ENCODE measurements around the gene AOPEP.
A peak's percentile ranks its signal among the peaks of the same experiment; 100 is the strongest.

The AOPEP gene

DNA sequence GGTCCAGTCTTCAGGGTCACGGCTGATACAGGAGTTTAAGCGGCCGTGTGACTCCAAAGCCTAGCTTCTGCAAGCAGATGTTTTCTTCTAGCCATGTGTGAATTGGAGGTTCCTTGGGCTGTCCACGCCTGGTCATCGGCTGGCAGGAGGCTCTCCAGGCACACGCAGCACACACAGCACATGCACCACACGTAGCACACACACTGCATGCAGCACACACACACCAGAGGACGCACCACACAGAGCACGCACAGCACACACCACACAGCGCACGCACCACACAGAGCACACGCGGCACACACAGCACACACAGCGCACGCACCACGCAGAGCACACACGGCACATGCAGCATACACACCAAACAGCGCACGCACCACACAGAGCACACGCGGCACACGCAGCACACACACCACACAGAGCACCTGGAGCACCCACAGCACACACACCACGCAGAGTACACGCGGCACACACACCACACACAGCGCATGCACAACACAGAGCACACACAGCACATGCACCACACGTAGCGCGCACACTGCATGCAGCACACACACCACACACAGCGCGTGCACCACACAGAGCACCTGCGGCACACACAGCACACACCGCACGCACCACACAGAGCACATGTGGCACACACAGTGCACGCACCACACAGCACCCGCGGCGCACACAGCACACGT is 356.7 kb downstream of the AOPEP start:
- TF ChIP-seq, protein P1, sequence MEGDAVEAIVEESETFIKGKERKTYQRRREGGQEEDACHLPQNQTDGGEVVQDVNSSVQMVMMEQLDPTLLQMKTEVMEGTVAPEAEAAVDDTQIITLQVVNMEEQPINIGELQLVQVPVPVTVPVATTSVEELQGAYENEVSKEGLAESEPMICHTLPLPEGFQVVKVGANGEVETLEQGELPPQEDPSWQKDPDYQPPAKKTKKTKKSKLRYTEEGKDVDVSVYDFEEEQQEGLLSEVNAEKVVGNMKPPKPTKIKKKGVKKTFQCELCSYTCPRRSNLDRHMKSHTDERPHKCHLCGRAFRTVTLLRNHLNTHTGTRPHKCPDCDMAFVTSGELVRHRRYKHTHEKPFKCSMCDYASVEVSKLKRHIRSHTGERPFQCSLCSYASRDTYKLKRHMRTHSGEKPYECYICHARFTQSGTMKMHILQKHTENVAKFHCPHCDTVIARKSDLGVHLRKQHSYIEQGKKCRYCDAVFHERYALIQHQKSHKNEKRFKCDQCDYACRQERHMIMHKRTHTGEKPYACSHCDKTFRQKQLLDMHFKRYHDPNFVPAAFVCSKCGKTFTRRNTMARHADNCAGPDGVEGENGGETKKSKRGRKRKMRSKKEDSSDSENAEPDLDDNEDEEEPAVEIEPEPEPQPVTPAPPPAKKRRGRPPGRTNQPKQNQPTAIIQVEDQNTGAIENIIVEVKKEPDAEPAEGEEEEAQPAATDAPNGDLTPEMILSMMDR (IDR thresholded peaks at IDR 0.05), result no peak
- Histone ChIP-seq H3K36me3 (ENCODE audit: control insufficient read depth, insufficient read depth, low read length) (no peaks in the 10 kb centered on the region), H3K4me3 (ENCODE audit: low read depth, low read length) (peak overlapping the region; percentile 44), H3K9ac (no peak overlapping the region), H2AFZ (no peak overlapping the region), H3K27me3 (ENCODE audit: control insufficient read depth, insufficient read depth, low read length) (no peaks in the 10 kb centered on the region), H3K4me2 (ENCODE audit: low read length) (peak overlapping the region; percentile 50), H3K9me3 (ENCODE audit: control insufficient read depth, low read length) (no peaks in the 10 kb centered on the region), H3K27ac (no peak overlapping the region), H3K4me1 (peaks cover 6% of the 10 kb centered on the region), H3K79me2 (peaks cover 16% of the 10 kb centered on the region)

DNA sequence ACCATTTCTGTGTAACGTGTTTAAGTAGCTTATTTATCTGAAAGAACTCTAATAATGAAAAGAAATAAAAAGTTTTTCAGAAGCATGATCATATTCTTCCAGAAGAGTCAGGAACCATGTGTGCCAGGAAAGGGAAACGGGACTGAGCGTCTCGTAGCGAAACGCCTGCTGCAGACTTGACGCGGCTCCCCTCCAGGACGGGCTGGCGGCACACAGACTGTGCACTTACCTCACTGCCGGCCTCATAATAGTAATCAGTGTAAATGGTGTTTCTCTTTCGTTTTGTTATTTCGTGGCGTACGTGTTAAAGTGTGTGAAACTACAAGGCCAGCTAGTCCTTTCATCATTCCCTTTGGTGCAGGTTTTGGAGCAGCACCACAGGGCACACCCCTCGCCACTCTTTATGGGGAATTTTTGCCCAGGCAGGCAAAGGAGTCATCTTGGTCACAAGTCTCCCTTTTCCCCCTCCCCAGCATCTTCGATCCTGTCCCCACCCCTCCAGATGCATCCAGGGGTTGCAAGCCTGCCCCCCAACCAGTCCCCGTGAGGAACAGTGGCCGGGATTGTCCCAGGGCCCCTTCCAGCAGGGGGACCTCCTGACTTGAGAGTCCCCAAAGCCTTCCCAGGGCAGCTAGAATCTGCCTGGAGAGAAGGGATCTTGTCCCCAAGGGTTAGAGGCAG is 357.9 kb downstream of the AOPEP start:
- no peaks in the 10 kb centered on the region for H3K27me3 ChIP-seq (ENCODE audit: control insufficient read depth, insufficient read depth, low read length)
- H3K79me2 ChIP-seq, result peaks cover 8% of the 10 kb centered on the region
- TF ChIP-seq, protein P1 (IDR thresholded peaks at IDR 0.05), result no peak
- no peak overlapping the region for H2AFZ ChIP-seq
- no peaks in the 10 kb centered on the region for H3K9me3 ChIP-seq (ENCODE audit: control insufficient read depth, low read length)
- H3K27ac ChIP-seq, result no peak overlapping the region
- peak overlapping the region; percentile 50 for H3K4me2 ChIP-seq (ENCODE audit: low read length)
- H3K4me3 ChIP-seq (ENCODE audit: low read depth, low read length), result peak overlapping the region; percentile 44
- no peaks in the 10 kb centered on the region for H3K36me3 ChIP-seq (ENCODE audit: control insufficient read depth, insufficient read depth, low read length)
- no peak overlapping the region for H3K9ac ChIP-seq
- H3K4me1 ChIP-seq, result no peaks in the 10 kb centered on the region

DNA sequence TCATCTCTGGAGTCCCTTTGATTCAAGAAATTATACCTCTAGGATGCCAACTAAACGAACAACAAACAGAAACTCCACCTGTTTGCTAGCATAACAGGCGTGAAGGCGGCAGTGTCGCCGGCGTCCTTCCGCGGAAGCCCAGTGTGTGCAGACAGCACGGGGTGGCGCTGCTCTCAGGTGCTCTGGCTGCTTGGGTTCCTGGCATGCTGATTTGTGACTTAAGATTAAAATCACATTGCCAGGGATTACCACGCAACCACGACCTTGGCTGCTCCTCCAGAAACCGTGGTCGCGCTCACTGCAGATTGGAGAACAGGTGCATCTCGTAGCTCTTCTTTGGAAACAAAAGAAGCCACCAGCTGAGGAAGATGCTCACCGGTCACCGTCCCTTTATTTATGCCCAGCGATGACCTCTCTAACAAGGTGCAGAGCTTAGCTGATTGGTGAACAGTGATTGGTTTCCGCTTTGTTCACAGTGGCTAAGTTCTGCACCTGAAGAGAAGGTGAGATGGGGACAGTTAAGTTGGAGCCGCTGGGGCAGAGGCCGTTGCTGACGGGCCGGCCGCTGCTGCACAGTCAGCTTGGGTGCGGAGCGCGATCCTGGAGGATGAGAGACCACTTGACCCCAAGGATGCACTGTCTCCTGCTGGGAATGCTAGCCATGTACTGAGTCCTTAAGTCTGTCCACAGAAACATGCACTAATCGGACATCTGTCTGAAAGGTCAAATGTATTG is 358.7 kb downstream of the AOPEP start:
- no peaks in the 10 kb centered on the region for H3K9me3 ChIP-seq (ENCODE audit: control insufficient read depth, low read length)
- H3K36me3 ChIP-seq (ENCODE audit: control insufficient read depth, insufficient read depth, low read length), result no peaks in the 10 kb centered on the region
- no peaks in the 10 kb centered on the region for H3K27me3 ChIP-seq (ENCODE audit: control insufficient read depth, insufficient read depth, low read length)
- H2AFZ ChIP-seq, result no peak overlapping the region
- no peaks in the 10 kb centered on the region for H3K4me1 ChIP-seq
- no peak overlapping the region for H3K9ac ChIP-seq
- H3K4me3 ChIP-seq (ENCODE audit: low read depth, low read length), result peak overlapping the region; percentile 44
- peak overlapping the region; percentile 50 for H3K4me2 ChIP-seq (ENCODE audit: low read length)
- TF ChIP-seq, protein P1 (IDR thresholded peaks at IDR 0.05), result no peak
- no peak overlapping the region for H3K27ac ChIP-seq
- peaks cover 8% of the 10 kb centered on the region for H3K79me2 ChIP-seq

DNA sequence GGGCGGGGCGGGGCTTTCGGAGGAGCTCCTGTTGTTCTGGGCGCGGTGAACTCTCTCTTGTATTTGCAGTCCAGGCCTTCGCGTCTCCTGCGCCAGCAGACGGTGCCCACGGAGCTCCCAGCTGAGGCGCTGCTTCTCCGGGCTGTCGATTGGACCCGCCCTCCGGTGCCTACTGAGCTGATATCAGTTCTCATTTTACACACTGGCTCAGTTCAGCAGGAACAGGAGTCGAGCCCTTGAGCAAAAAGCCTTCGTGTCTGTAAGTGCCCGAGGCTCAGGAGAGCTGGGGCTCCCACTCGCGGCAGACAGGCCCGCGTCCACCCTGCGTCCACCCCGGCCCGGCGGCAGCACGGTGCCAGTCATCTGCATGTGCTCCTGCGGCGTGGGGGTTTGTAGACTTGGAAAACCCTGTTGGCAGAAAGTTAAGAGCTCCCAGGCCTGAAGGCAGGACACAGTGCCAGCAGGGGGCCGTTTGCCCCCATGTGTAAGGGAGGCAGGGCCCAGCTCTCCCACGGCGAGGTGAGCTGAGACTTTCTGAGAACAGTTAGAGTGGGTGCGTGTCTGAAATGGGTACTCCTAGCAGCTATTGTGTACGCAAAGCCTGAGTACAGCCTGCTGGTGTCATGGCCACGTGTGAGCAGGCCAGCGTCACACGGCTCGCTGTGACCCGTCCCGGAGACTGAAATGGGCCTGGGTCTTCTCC is 359.5 kb downstream of the AOPEP start:
- Histone ChIP-seq H3K4me3 (ENCODE audit: low read depth, low read length) (peak overlapping the region; percentile 44), H3K79me2 (peaks cover 5% of the 10 kb centered on the region)

More for the DNA sequence above, 359.5 kb downstream of the AOPEP start:
- Histone ChIP-seq H3K36me3 (ENCODE audit: control insufficient read depth, insufficient read depth, low read length) (no peaks in the 10 kb centered on the region), H3K27me3 (ENCODE audit: control insufficient read depth, insufficient read depth, low read length) (no peaks in the 10 kb centered on the region), H3K9me3 (ENCODE audit: control insufficient read depth, low read length) (no peaks in the 10 kb centered on the region), H3K4me2 (ENCODE audit: low read length) (peak overlapping the region; percentile 50), H3K9ac (no peak overlapping the region), H2AFZ (no peak overlapping the region), H3K27ac (no peak overlapping the region), H3K4me1 (peaks cover 4% of the 10 kb centered on the region)
- TF ChIP-seq, protein P1 (IDR thresholded peaks at IDR 0.05), result no peak
